ENCODE results near the gene DDX59.

DDX59 gene

GRCh38 chr1:200666309-200666708 lies 3.4 kb downstream of the DDX59 start:
- Histone ChIP-seq H3K4me1 (ENCODE audit: control insufficient read depth, insufficient read depth, low read length) (peaks cover 8% of the 10 kb centered on the region), H3K9ac (ENCODE audit: low read length) (no peak overlapping the region), H3K4me3 (ENCODE audit: low read length) (no peak overlapping the region), H3K27ac (ENCODE audit: low read depth, low read length) (no peak overlapping the region), H3K36me3 (ENCODE audit: control insufficient read depth, insufficient read depth, low read length) (peaks cover 7% of the 10 kb centered on the region), H3K27me3 (ENCODE audit: control insufficient read depth, insufficient read depth, low read length) (no peaks in the 10 kb centered on the region)

GRCh38 chr1:200665861-200666260 lies 3.8 kb downstream of the DDX59 start:
- Histone ChIP-seq H3K4me3 (ENCODE audit: low read length) (no peak overlapping the region), H3K36me3 (ENCODE audit: control insufficient read depth, insufficient read depth, low read length) (peaks cover 7% of the 10 kb centered on the region), H3K27ac (ENCODE audit: low read depth, low read length) (no peak overlapping the region)

GRCh38 chr1:200660719-200661118 lies 9.0 kb downstream of the DDX59 start:
- H3K4me1 ChIP-seq (ENCODE audit: control insufficient read depth, insufficient read depth, low read length) = no peaks in the 10 kb centered on the region
- H3K36me3 ChIP-seq (ENCODE audit: control insufficient read depth, insufficient read depth, low read length) = peaks cover 26% of the 10 kb centered on the region
- H3K4me3 ChIP-seq (ENCODE audit: low read length) = no peak overlapping the region

More at GRCh38 chr1:200665861-200666260, 3.8 kb downstream of the DDX59 start:
- Histone ChIP-seq H3K9ac (ENCODE audit: low read length) (no peak overlapping the region), H3K27me3 (ENCODE audit: control insufficient read depth, insufficient read depth, low read length) (no peaks in the 10 kb centered on the region), H3K4me1 (ENCODE audit: control insufficient read depth, insufficient read depth, low read length) (peaks cover 7% of the 10 kb centered on the region)

GRCh38 chr1:200659269-200659668 lies 10.4 kb downstream of the DDX59 start:
- no peaks in the 10 kb centered on the region for H3K27me3 ChIP-seq (ENCODE audit: control insufficient read depth, insufficient read depth, low read length)
- peaks cover 29% of the 10 kb centered on the region for H3K36me3 ChIP-seq (ENCODE audit: control insufficient read depth, insufficient read depth, low read length)
- H3K27ac ChIP-seq (ENCODE audit: low read depth, low read length) = no peak overlapping the region
- no peaks in the 10 kb centered on the region for H3K4me1 ChIP-seq (ENCODE audit: control insufficient read depth, insufficient read depth, low read length)
- no peak overlapping the region for H3K4me3 ChIP-seq (ENCODE audit: low read length)
- H3K9ac ChIP-seq (ENCODE audit: low read length) = no peak overlapping the region

More at GRCh38 chr1:200660719-200661118, 9.0 kb downstream of the DDX59 start:
- Histone ChIP-seq H3K9ac (ENCODE audit: low read length) (no peak overlapping the region), H3K27me3 (ENCODE audit: control insufficient read depth, insufficient read depth, low read length) (no peaks in the 10 kb centered on the region), H3K27ac (ENCODE audit: low read depth, low read length) (no peak overlapping the region)

- no peak overlapping the region for H3K9ac ChIP-seq (ENCODE audit: low read length)
- H3K27me3 ChIP-seq (ENCODE audit: control insufficient read depth, insufficient read depth, low read length) = no peaks in the 10 kb centered on the region
- no peak overlapping the region for H3K27ac ChIP-seq (ENCODE audit: low read depth, low read length)
- H3K4me1 ChIP-seq (ENCODE audit: control insufficient read depth, insufficient read depth, low read length) = no peaks in the 10 kb centered on the region
- no peak overlapping the region for H3K4me3 ChIP-seq (ENCODE audit: low read length)
- peaks cover 29% of the 10 kb centered on the region for H3K36me3 ChIP-seq (ENCODE audit: control insufficient read depth, insufficient read depth, low read length)
These were observed 11.5 kb downstream of the DDX59 start for GRCh38 chr1:200658037-200658818.

GRCh38 chr1:200654660-200655059 lies 15.0 kb downstream of the DDX59 start:
- Histone ChIP-seq H3K9ac (ENCODE audit: low read length) (no peak overlapping the region), H3K36me3 (ENCODE audit: control insufficient read depth, insufficient read depth, low read length) (peaks cover 20% of the 10 kb centered on the region), H3K27ac (ENCODE audit: low read depth, low read length) (no peak overlapping the region), H3K27me3 (ENCODE audit: control insufficient read depth, insufficient read depth, low read length) (no peaks in the 10 kb centered on the region), H3K4me3 (ENCODE audit: low read length) (no peak overlapping the region), H3K4me1 (ENCODE audit: control insufficient read depth, insufficient read depth, low read length) (no peaks in the 10 kb centered on the region)

- H3K4me3 ChIP-seq (ENCODE audit: low read length) = no peak overlapping the region
- no peaks in the 10 kb centered on the region for H3K27me3 ChIP-seq (ENCODE audit: control insufficient read depth, insufficient read depth, low read length)
- no peak overlapping the region for H3K27ac ChIP-seq (ENCODE audit: low read depth, low read length)
- no peak overlapping the region for H3K9ac ChIP-seq (ENCODE audit: low read length)
- peaks cover 16% of the 10 kb centered on the region for H3K36me3 ChIP-seq (ENCODE audit: control insufficient read depth, insufficient read depth, low read length)
- H3K4me1 ChIP-seq (ENCODE audit: control insufficient read depth, insufficient read depth, low read length) = no peaks in the 10 kb centered on the region
These were observed 16.7 kb downstream of the DDX59 start for GRCh38 chr1:200653022-200653462.

GRCh38 chr1:200652378-200652777 lies 17.3 kb downstream of the DDX59 start:
- Histone ChIP-seq H3K27ac (ENCODE audit: low read depth, low read length) (no peak overlapping the region), H3K4me3 (ENCODE audit: low read length) (no peak overlapping the region), H3K9ac (ENCODE audit: low read length) (no peak overlapping the region), H3K36me3 (ENCODE audit: control insufficient read depth, insufficient read depth, low read length) (peaks cover 14% of the 10 kb centered on the region), H3K4me1 (ENCODE audit: control insufficient read depth, insufficient read depth, low read length) (no peaks in the 10 kb centered on the region), H3K27me3 (ENCODE audit: control insufficient read depth, insufficient read depth, low read length) (no peaks in the 10 kb centered on the region)

GRCh38 chr1:200646515-200646914 lies 23.2 kb downstream of the DDX59 start:
- Histone ChIP-seq H3K27ac (ENCODE audit: low read depth, low read length) (no peak overlapping the region), H3K27me3 (ENCODE audit: control insufficient read depth, insufficient read depth, low read length) (no peaks in the 10 kb centered on the region), H3K4me3 (ENCODE audit: low read length) (no peak overlapping the region), H3K4me1 (ENCODE audit: control insufficient read depth, insufficient read depth, low read length) (no peaks in the 10 kb centered on the region), H3K9ac (ENCODE audit: low read length) (no peak overlapping the region), H3K36me3 (ENCODE audit: control insufficient read depth, insufficient read depth, low read length) (no peaks in the 10 kb centered on the region)

- no peak overlapping the region for H3K4me3 ChIP-seq (ENCODE audit: low read length)
- no peaks in the 10 kb centered on the region for H3K36me3 ChIP-seq (ENCODE audit: control insufficient read depth, insufficient read depth, low read length)
- no peak overlapping the region for H3K27ac ChIP-seq (ENCODE audit: low read depth, low read length)
- no peaks in the 10 kb centered on the region for H3K4me1 ChIP-seq (ENCODE audit: control insufficient read depth, insufficient read depth, low read length)
- H3K9ac ChIP-seq (ENCODE audit: low read length) = no peak overlapping the region
- no peaks in the 10 kb centered on the region for H3K27me3 ChIP-seq (ENCODE audit: control insufficient read depth, insufficient read depth, low read length)
These were observed 25.7 kb downstream of the DDX59 start for GRCh38 chr1:200644021-200644420.

- H3K9ac ChIP-seq (ENCODE audit: low read length) = no peak overlapping the region
- no peak overlapping the region for H3K4me3 ChIP-seq (ENCODE audit: low read length)
- H3K36me3 ChIP-seq (ENCODE audit: control insufficient read depth, insufficient read depth, low read length) = no peaks in the 10 kb centered on the region
- H3K4me1 ChIP-seq (ENCODE audit: control insufficient read depth, insufficient read depth, low read length) = no peaks in the 10 kb centered on the region
- no peak overlapping the region for H3K27ac ChIP-seq (ENCODE audit: low read depth, low read length)
- no peaks in the 10 kb centered on the region for H3K27me3 ChIP-seq (ENCODE audit: control insufficient read depth, insufficient read depth, low read length)
These were observed 27.2 kb downstream of the DDX59 start for GRCh38 chr1:200642481-200642880.

GRCh38 chr1:200640963-200641401 lies 28.7 kb downstream of the DDX59 start:
- Histone ChIP-seq H3K27me3 (ENCODE audit: control insufficient read depth, insufficient read depth, low read length) (no peaks in the 10 kb centered on the region), H3K9ac (ENCODE audit: low read length) (no peak overlapping the region), H3K4me3 (ENCODE audit: low read length) (no peak overlapping the region), H3K4me1 (ENCODE audit: control insufficient read depth, insufficient read depth, low read length) (no peaks in the 10 kb centered on the region), H3K36me3 (ENCODE audit: control insufficient read depth, insufficient read depth, low read length) (no peaks in the 10 kb centered on the region), H3K27ac (ENCODE audit: low read depth, low read length) (no peak overlapping the region)

- no peaks in the 10 kb centered on the region for H3K27me3 ChIP-seq (ENCODE audit: control insufficient read depth, insufficient read depth, low read length)
- no peak overlapping the region for H3K27ac ChIP-seq (ENCODE audit: low read depth, low read length)
- no peaks in the 10 kb centered on the region for H3K36me3 ChIP-seq (ENCODE audit: control insufficient read depth, insufficient read depth, low read length)
- H3K4me3 ChIP-seq (ENCODE audit: low read length) = no peak overlapping the region
- H3K4me1 ChIP-seq (ENCODE audit: control insufficient read depth, insufficient read depth, low read length) = no peaks in the 10 kb centered on the region
- H3K9ac ChIP-seq (ENCODE audit: low read length) = no peak overlapping the region
These were observed 29.2 kb downstream of the DDX59 start for GRCh38 chr1:200640373-200640962.
